GM19455 (cell line): ENCODE measurements around the gene XXYLT1.
A peak's percentile ranks its signal among the peaks of the same experiment; 100 is the strongest.
"Not testable (repeated sequence)": the region's sequence is repeated elsewhere in the genome, so short reads cannot be mapped to it uniquely, and the experiment has no call there.

Experiments used
- ATAC-seq: cut with Tn5 transposase; IDR thresholded peaks from one replicate; pipeline ENCODE4 v1.9.1; 2021; ENCODE audit not compliant: unreplicated experiment

XXYLT1 gene

GRCh38 chr3:195270817-195271409 lies at the start of gene XXYLT1:
TSS of gene XXYLT1 (minus strand) at chr3:195271159. CDS start at chr3:195271058, 101 bp downstream.
- peak; percentile 82 for ATAC-seq

DNA sequence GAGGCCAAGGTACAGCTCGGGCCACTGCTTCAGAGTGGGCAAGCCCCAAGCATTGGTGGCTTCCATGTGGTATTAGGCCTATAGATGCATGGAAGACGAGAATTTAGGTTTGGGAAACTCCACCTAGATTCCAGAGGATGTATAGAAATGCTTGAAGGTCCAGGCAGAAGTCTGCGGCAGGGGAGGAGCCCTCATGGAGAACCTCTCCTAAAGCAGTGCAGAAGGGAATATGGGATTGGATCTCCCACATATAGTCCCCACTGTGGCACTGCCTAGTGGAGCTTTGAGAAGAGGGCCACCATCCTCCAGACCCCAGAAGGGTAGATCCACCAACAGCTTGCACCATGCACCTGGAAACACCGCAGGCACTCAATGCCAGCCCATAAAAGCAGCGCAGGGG lies 48.1 kb upstream of the XXYLT1 start:
- ATAC-seq, result no peak

DNA sequence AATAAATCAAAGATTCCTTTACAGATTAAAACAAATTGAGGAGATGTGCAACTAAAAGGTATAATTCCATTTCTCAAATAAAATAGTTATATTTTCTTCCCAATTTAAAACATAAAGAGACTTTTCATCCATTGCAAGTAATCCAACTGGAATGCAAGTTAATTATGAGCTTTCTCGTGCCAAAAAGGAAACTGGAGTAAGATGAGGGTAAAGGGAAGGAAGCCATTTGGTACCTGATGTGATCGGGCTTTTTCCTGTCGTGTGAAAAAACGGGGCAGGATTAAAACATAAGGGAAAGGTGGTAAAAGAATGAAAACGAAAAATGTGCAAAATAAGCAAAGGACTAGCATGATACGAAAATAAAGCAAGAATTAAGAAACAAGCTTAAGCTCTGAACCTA lies 41.8 kb upstream of the XXYLT1 start:
- no peak for ATAC-seq

DNA sequence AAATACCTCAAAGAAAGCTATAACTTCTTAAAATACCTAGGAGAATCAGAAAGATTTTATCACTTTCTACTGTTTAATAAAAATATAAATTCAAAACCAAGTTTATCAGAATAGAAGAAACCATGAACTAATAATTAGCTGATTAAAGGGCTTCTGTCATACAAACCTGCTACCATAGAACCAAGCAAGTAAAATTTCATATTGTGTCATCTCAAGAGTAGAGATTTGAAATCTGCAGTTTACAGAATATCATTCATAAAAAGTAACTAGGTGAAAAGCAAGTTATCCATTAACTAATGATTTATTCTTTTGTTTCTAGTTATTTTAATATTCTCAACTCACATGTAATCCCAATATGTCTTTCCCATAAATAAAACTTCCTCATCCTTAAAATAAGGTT lies 36.8 kb upstream of the XXYLT1 start:
- ATAC-seq, result no peak

- ATAC-seq, result no peak
These were observed 35.4 kb upstream of the XXYLT1 start for GRCh38 chr3:195306369-195306768.

- no peak for ATAC-seq
These were observed 31.5 kb upstream of the XXYLT1 start for GRCh38 chr3:195302431-195302830.

DNA sequence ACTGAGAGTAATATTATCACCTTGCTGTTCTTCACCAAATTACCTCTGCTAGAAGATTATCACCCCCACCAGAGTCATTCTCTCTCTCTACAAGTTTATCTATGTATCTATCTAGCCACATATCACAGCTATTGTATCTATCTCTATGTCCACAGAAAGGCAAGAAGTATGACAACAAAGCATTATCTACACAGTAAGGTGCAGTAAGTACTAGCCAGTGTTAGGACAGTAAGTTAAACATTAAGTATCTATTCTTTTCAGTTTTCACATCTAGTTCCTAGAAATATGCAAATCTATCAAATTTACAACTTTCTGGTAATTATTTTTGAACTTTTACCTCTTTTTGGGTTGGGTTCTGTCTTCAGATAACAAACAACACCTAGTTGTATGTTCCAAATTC lies 26.5 kb upstream of the XXYLT1 start:
- no peak for ATAC-seq

GRCh38 chr3:195296662-195297061 lies 25.7 kb upstream of the XXYLT1 start:
- no peak for ATAC-seq

DNA sequence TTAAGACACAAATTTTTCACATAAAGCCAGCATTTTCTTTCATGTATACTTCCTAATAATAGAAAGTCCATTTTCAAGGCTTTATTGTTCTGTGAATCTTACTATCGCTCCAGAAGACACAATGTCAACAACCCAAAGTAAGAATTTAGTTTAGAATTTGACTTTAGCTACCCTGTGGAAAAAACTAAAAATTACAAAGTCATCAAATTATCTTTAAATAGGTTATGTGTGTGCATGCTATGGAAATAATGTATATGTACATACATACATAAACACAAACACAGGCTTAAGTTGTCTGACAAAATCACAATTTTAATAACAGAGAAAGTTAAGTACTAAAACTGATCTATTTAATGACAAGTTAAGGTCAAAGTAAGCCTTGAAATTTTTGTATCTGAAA lies 20.2 kb upstream of the XXYLT1 start:
- no peak for ATAC-seq

GRCh38 chr3:195290643-195291042 lies 19.7 kb upstream of the XXYLT1 start:
- ATAC-seq, result not testable (repeated sequence)

GRCh38 chr3:195286115-195286872 lies 15.3 kb upstream of the XXYLT1 start:
- ATAC-seq, result no peak

GRCh38 chr3:195285372-195285771 lies 14.4 kb upstream of the XXYLT1 start:
- ATAC-seq, result no peak

DNA sequence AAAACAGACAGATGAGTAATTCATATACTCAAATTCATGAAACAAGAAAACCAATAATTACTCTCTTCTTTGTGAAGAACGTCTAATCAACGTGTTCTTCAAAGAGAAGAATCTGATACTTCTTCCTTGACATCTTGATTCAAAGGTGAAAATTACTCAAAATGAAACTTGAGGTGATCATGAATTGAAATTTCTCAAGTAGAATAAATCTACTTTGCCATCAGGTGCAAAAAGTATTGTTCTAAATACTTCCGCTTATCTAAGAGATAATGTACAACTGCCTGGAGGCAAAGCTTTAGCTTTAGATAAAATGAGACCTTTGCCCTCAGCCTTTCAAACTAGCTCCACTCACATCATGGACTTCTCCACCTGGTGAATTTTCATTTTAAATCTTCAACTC lies 13.9 kb upstream of the XXYLT1 start:
- no peak for ATAC-seq

GRCh38 chr3:195282961-195283360 lies 12.0 kb upstream of the XXYLT1 start:
- ATAC-seq, result no peak

DNA sequence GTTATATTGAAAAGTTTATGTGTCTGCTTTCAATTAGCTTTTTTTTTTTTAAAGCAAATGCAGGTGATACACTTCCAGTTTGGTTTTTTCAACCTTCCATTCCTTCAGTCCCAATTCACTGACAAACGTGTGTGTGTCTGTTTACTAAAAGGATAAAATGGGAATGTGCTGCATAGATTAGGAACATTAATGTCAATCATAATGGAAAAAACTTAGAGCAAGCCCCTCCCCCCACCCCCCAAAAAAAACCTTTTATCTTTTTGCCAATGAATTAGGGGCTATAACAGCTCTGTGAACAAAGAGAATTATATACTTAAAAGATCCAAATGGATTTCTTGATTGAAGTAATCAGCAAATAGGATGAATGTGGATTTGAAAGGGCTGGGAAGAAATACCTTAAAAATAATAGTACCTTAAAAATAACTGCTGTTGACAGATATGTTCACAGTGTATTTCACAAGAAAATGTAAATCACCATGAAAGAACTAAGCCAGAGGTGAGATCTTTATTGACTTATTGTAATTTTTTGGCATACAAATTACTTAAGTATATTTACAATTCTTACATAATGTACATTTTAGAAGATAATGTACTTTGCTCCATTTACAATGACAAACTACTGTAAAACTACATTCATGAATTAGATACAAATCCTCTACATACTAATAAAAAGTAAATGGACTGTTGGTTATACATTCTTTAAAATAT lies 3.5 kb upstream of the XXYLT1 start:
- no peak for ATAC-seq

DNA sequence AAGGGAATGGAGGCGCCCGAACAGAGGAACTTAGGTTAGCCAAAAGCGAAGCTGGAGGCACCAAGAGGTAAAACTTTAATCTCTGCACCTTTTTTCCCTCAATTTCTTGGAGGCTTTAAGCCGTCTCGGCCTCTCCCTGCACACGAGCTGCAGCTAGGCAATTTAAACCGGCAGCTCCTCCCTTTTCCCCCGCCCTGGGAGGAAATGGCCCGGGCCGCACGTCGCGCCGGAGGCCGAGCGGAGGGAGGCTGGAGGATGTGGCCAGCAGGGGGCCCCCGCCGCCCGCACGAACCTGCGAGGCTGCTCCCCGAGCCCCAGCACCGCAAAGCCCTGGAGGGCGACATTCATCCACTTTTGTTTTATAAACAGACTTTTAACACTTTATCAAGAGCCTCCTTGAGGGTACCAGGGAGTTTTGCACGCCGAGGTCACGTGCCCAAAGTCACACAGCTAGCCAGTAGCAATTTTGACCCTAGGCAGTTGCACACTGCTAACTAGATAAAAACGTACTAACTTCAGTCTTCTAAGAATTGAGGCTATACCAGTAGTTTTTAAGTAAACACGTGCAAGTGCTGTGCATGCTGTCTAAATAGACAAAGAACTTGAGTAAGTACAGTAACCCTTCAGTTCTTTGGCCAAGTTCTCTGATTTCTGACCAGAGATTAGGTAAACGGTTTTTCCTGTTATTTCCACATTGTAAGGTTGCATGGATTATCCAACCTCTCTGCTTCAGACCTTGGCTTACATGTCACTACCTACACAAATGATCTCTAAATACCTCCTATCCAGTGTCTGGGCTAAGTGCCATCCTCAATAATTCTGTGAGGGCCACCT lies 668 bp upstream of the XXYLT1 start:
- peak; percentile 66 for ATAC-seq

DNA sequence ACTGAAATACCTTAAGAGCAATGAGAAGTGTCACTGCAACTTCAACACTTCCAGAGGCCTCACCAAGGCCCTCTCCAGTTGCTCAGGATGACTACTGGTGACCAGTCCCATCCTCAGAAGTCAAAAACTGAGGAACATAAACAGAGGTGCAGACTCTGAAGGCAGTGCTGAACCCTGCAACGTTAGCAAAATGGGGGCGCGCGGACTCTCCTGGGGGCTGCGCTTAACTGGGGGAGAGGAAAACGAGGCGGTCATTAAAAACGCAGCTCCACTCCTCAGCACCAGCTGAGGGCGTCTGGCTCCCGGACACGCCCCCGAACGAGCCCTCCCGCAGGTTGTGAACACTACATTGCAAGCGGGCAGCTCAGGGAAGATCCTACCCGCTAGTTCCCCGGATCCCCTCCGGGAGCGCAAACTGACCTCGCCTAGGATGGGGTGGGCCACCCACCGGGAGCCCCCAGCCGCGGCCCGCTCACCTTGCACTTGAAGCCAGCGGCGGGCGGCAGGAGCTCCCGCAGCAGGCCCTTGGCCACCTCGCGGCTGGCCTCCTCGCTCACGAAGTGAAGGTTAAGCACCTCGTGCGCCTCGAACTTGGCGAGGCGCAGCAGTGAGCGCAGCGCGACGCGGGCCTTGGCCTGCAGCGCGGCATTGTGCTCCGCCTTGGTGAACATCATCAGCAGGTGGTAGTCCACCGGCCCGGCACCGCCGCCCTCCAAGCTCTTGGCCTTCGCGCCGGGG lies 711 bp downstream of the XXYLT1 start:
- peak; percentile 15 for ATAC-seq

GRCh38 chr3:195269375-195270078 lies 1.4 kb downstream of the XXYLT1 start:
- ATAC-seq, result no peak

DNA sequence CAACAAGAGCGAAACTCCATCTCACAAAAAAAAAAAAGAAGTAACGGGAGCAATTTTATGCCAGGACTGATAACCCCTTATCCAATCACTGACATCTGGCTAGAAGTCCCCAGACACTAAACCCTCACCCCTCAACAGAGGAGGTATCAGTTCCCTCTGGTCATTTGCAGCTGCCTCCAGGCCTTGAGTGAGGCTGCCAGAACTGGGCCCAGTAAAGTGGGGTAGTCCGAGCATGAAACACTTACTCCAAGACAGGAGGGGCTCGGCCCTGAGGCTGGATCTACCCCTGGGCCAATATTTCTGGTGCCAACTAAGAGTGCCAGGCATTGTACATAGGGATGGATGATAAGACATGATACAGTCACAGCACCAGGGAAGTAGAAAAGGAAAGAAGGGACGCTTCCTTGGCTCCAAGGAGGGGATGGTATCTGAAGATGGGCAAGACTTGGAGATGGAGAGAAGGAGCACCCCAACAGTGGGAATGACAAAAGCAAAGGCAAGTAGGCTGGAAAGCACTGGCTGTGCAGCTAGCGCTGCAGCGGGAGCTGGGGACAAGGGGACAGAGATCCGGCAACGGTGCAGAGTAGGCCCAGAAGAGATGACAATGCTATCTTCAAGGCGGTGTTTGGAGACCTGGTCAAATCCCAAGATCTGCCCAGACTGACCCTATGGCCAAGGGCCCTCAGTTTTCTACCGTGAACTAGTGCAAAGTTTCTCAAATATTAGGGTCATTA lies 2.2 kb downstream of the XXYLT1 start:
- ATAC-seq, result no peak
